ENCODE results near the gene MEMO1.
"Not testable (repeated sequence)": the region's sequence is repeated elsewhere in the genome, so short reads cannot be mapped to it uniquely, and the experiment has no call there.

MEMO1 gene

GRCh38 chr2:31874071-31874470, 136.7 kb downstream of the MEMO1 start:
- no peak for DNase-seq
- intact Hi-C loops (cut with DNase I) = no loop called here

GRCh38 chr2:31865215-31865614, 145.6 kb downstream of the MEMO1 start:
- no peak for DNase-seq
- intact Hi-C loops (cut with DNase I) = no loop called here

- intact Hi-C loops (cut with DNase I) = no loop called here
- DNase-seq = no peak
These were observed 146.9 kb downstream of the MEMO1 start for GRCh38 chr2:31863867-31864266.

- intact Hi-C loops (cut with DNase I); DNase-seq: not testable (repeated sequence)
These were observed 147.7 kb downstream of the MEMO1 start for GRCh38 chr2:31863015-31863656.

- intact Hi-C loops (cut with DNase I) = no loop called here
- no peak for DNase-seq
These were observed 150.8 kb downstream of the MEMO1 start for GRCh38 chr2:31859959-31860358.

- intact Hi-C loops (cut with DNase I) = no loop called here
These were observed 157.3 kb downstream of the MEMO1 start for GRCh38 chr2:31853521-31853920.

GRCh38 chr2:31842150-31842549, 168.7 kb downstream of the MEMO1 start:
- DNase-seq; intact Hi-C loops (cut with DNase I): not testable (repeated sequence)

More at GRCh38 chr2:31853521-31853920, 157.3 kb downstream of the MEMO1 start:
- no peak for DNase-seq

GRCh38 chr2:31835450-31835849, 175.4 kb downstream of the MEMO1 start:
- intact Hi-C loops (cut with DNase I) = no loop called here
- DNase-seq = no peak

GRCh38 chr2:31832363-31832762, 178.4 kb downstream of the MEMO1 start:
- no peak for DNase-seq
- intact Hi-C loops (cut with DNase I) = no loop called here

GRCh38 chr2:31831585-31831984, 179.2 kb downstream of the MEMO1 start:
- no peak for DNase-seq
- intact Hi-C loops (cut with DNase I) = no loop called here

- intact Hi-C loops (cut with DNase I) = no loop called here
- no peak for DNase-seq
These were observed 181.9 kb downstream of the MEMO1 start for GRCh38 chr2:31828891-31829290.

GRCh38 chr2:31823558-31823957, 187.2 kb downstream of the MEMO1 start:
- intact Hi-C loops (cut with DNase I) = no loop called here
- DNase-seq = no peak

GRCh38 chr2:31822587-31822986, 188.2 kb downstream of the MEMO1 start:
- DNase-seq = no peak
- intact Hi-C loops (cut with DNase I) = no loop called here
